NT2/D1 (cell line): Measurements from ENCODE around the gene BCL2.

Experiments used
- DNase-seq: peaks from one replicate; pipeline ENCODE4 v3.0.0-alpha.2; 2011; ENCODE audit warnings: low read depth, low spot score
- H3K27me3 ChIP-seq: 2 replicates; pipeline ENCODE4 v1.6.0; 2011; ENCODE audit warnings: mild to moderate bottlenecking; ENCODE audit not compliant: insufficient read length, insufficient read depth
- H3K36me3 ChIP-seq: 2 replicates; pipeline ENCODE4 v1.6.1; 2011; ENCODE audit warnings: mild to moderate bottlenecking, low read length, mixed read lengths; ENCODE audit not compliant: insufficient read depth, insufficient read length
- H3K4me1 ChIP-seq: 2 replicates; pipeline ENCODE4 v1.5.1; 2011; ENCODE audit not compliant: insufficient read depth, insufficient read length
- H3K4me3 ChIP-seq: 2 replicates; pipeline ENCODE4 v1.5.1; 2011; ENCODE audit warnings: low read depth; ENCODE audit not compliant: insufficient read length
- H3K9ac ChIP-seq: 2 replicates; pipeline ENCODE4 v1.6.0; 2011; ENCODE audit warnings: low read depth; ENCODE audit not compliant: insufficient read length
- H3K9me3 ChIP-seq: 2 replicates; pipeline ENCODE4 v1.5.1; 2011; ENCODE audit warnings: mild to moderate bottlenecking, low read length; ENCODE audit not compliant: insufficient read depth
- SUZ12 ChIP-seq: IDR thresholded peaks from 2 replicates; pipeline ENCODE4 v1.6.1; 2011; ENCODE audit not compliant: insufficient read length, insufficient read depth; ENCODE audit errors: extremely low read depth
- YY1 ChIP-seq: IDR thresholded peaks from 2 replicates; pipeline ENCODE4 v1.6.1; 2011; ENCODE audit not compliant: insufficient read length, insufficient read depth
- ZNF274 ChIP-seq: IDR thresholded peaks from 2 replicates; pipeline ENCODE4 v1.6.1; 2011; ENCODE audit warnings: mild to moderate bottlenecking, low read depth, low read length

The BCL2 gene

DNA sequence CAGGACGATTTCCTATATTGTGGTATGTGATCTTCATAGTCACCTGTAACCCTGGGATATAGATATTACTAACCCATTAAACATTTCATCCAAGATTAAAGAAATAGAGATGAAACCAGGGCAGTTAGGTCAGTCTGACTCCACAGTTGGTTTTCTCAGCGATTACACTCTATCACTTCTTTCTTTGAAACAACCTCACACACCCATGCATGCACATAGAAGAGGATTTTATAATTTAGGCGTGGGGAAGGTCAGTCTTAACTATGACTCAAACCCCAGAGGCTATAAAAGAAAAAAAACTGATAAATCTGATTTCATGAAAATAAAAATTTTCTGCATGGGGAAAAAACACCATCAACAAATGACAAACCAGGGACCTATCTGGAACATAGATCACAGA lies 54.2 kb downstream of the BCL2 start:
- Histone ChIP-seq H3K9ac (no peak overlapping the region), H3K4me3 (no peak overlapping the region), H3K27me3 (no peaks in the 10 kb centered on the region), H3K4me1 (no peaks in the 10 kb centered on the region), H3K9me3 (no peaks in the 10 kb centered on the region), H3K36me3 (no peaks in the 10 kb centered on the region)
- TF ChIP-seq SUZ12 (no peak), ZNF274 (no peak), YY1 (no peak)
- no peak for DNase-seq

- Histone ChIP-seq H3K4me3 (no peak overlapping the region), H3K27me3 (no peaks in the 10 kb centered on the region), H3K4me1 (no peaks in the 10 kb centered on the region), H3K36me3 (no peaks in the 10 kb centered on the region), H3K9me3 (no peaks in the 10 kb centered on the region), H3K9ac (no peak overlapping the region)
- DNase-seq: no peak
- TF ChIP-seq YY1 (no peak), SUZ12 (no peak), ZNF274 (no peak)
Observed at GRCh38 chr18:63264871-63265270, 54.7 kb downstream of the BCL2 start.

GRCh38 chr18:63263444-63263843 lies 56.1 kb downstream of the BCL2 start:
- Histone ChIP-seq H3K4me3 (no peak overlapping the region), H3K9ac (no peak overlapping the region), H3K36me3 (no peaks in the 10 kb centered on the region), H3K4me1 (no peaks in the 10 kb centered on the region), H3K9me3 (no peaks in the 10 kb centered on the region), H3K27me3 (no peaks in the 10 kb centered on the region)
- DNase-seq: no peak
- TF ChIP-seq SUZ12 (no peak), ZNF274 (no peak), YY1 (no peak)

DNA sequence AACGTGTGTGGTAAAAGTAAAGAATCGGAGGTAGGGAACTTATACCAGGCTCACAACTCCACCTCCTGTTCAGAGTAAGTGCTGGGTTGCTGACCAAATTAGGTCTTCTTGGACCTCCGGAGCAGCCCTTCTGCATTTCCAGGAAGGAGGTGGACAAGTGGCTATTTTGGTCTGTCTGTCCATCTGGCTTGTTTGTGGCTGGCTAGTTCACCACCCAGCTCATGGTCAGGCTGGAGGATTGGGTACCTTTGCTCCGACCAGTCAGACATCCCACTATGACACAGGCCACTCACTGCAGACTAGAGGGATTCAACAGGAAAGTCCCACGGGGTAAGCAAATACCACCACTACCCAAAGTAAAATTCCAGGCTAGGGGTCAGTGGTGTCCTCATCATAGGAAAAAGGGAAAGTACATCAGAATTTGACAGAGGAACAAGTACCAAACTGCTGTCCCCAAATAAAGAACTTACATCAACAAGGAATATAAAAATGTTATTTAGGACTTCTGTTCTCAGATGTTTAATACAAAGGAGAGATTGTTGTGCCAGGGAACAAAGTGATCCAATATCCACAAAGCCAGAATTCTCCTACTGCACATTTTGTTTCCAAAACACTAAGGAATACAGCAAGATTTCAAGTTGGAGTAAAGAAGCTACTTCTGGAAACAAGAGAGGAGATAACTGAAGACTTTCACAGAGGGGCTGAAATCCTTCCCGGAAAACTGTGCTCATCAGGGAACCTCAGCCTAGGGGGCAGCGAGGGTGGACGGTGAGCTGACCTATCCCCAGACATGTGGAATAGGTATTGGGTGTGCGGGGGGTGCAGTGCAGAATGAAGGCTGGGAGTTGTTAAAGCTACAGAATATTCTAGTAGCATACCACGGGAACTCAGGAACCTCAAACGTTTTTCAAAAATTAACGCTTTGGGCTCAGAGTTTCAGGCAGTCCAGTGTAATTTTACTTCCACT lies 56.9 kb downstream of the BCL2 start:
- Histone ChIP-seq H3K36me3 (no peaks in the 10 kb centered on the region), H3K27me3 (no peaks in the 10 kb centered on the region), H3K4me1 (no peaks in the 10 kb centered on the region), H3K9me3 (no peaks in the 10 kb centered on the region), H3K4me3 (no peak overlapping the region), H3K9ac (no peak overlapping the region)
- no peak for DNase-seq
- no peak for TF ChIP-seq SUZ12
- no peak for TF ChIP-seq YY1
- no peak for TF ChIP-seq ZNF274

DNA sequence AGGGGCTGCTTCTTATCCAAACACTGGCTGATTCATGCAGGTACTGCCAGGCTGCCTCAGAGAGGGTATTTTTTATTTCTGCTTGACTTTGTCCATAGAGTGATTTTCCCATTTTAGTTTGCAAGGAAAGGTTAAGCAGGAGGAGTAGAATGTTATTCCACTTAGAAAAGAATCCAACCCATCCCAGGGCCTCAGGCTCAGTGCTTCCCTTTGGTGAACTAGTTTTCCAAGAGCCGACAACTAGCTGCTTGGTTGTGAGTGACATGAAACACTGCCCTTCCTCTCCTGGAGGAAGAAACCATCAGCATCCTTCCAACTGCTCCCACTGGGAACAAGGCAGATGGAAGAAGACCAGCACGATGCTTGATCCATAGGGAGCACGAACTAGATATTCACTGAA lies 58.5 kb downstream of the BCL2 start:
- Histone ChIP-seq H3K9ac (no peak overlapping the region), H3K36me3 (no peaks in the 10 kb centered on the region), H3K27me3 (no peaks in the 10 kb centered on the region), H3K4me1 (no peaks in the 10 kb centered on the region), H3K4me3 (no peak overlapping the region), H3K9me3 (no peaks in the 10 kb centered on the region)
- TF ChIP-seq SUZ12: no peak
- DNase-seq: no peak

DNA sequence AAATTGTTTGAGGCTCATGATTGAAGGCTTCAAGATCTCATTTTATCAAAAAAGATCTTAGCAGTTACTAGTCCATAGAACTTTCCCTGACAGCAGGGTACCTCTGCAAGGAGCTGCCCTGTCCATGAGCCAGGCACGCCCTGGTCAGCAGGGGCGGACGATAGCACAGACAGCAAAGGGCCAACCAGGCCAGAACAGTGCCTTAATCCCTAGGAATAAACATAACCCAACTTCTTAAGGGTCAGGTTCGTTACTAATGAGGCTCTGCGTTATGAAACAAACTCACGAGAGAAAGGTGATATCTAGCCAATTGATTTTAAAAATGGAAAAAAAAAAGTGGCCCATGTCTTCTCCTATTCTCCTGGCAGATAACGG lies 59.2 kb downstream of the BCL2 start:
- H3K9ac ChIP-seq: no peak overlapping the region
- no peak for DNase-seq
- H3K27me3 ChIP-seq: no peaks in the 10 kb centered on the region
- TF ChIP-seq YY1: no peak
- no peak for TF ChIP-seq ZNF274
- TF ChIP-seq SUZ12: no peak
- H3K36me3 ChIP-seq: no peaks in the 10 kb centered on the region
- H3K4me3 ChIP-seq: no peak overlapping the region
- no peaks in the 10 kb centered on the region for H3K9me3 ChIP-seq
- H3K4me1 ChIP-seq: no peaks in the 10 kb centered on the region

- H3K4me3 ChIP-seq: no peak overlapping the region
- H3K4me1 ChIP-seq: no peaks in the 10 kb centered on the region
- no peak overlapping the region for H3K9ac ChIP-seq
- TF ChIP-seq SUZ12: no peak
- TF ChIP-seq ZNF274: no peak
- no peak for TF ChIP-seq YY1
- no peaks in the 10 kb centered on the region for H3K27me3 ChIP-seq
- DNase-seq: no peak
- H3K9me3 ChIP-seq: no peaks in the 10 kb centered on the region
- no peaks in the 10 kb centered on the region for H3K36me3 ChIP-seq
Observed at GRCh38 chr18:63259567-63260379, 59.8 kb downstream of the BCL2 start.
